NK-92 treated with Interleukin-12 subunit alpha and Interleukin-12 subunit beta, amount 100 ng/mL, for 24 hours (cell line): ENCODE results near the gene GSTK1.

Experiments
- DNase-seq: peaks from one replicate; lab custom pipeline; 2025; lab: John Stamatoyannopoulos, UW

GSTK1 gene

GRCh38 chr7:143299346-143299745, 36.1 kb downstream of the GSTK1 start:
- DNase-seq, result no peak

- no peak for DNase-seq
Observed at GRCh38 chr7:143299840-143300239, 36.6 kb downstream of the GSTK1 start.

- DNase-seq, result no peak
Observed at GRCh38 chr7:143300959-143301935, 38.0 kb downstream of the GSTK1 start.

GRCh38 chr7:143303733-143304132, 40.5 kb downstream of the GSTK1 start:
- DNase-seq, result no peak

- DNase-seq, result no peak
Observed at GRCh38 chr7:143304938-143305337, 41.7 kb downstream of the GSTK1 start.

GRCh38 chr7:143305423-143306070, 42.3 kb downstream of the GSTK1 start:
- DNase-seq, result peak; percentile 11

GRCh38 chr7:143308632-143309031, 45.4 kb downstream of the GSTK1 start:
- DNase-seq, result no peak

GRCh38 chr7:143314127-143314526, 50.9 kb downstream of the GSTK1 start:
- no peak for DNase-seq

GRCh38 chr7:143315776-143316175, 52.5 kb downstream of the GSTK1 start, which contains the start of gene CLCN1:
Gene CLCN1, plus strand, starts transcription at chr7:143316111. Its CDS starts 102 bp downstream, at chr7:143316213.
- DNase-seq, result no peak

GRCh38 chr7:143316492-143316891, 53.3 kb downstream of the GSTK1 start:
- DNase-seq, result no peak

- DNase-seq, result no peak
Observed at GRCh38 chr7:143318661-143319060, 55.4 kb downstream of the GSTK1 start.
